ENCODE data around the gene SNAP47. TPM values are rescaled to one million over a fixed set of nuclear protein-coding genes. Genes with fewer than 3 reads are reported as not detected.

The SNAP47 gene
- total RNA-seq, 1 donor from 2014 or later, result 49.6 TPM

GRCh38 chr1:227781314-227781930 is 46.2 kb downstream of the SNAP47 start:
- DNase-seq (ENCODE audit: low read depth, low spot score), result no peak

DNA sequence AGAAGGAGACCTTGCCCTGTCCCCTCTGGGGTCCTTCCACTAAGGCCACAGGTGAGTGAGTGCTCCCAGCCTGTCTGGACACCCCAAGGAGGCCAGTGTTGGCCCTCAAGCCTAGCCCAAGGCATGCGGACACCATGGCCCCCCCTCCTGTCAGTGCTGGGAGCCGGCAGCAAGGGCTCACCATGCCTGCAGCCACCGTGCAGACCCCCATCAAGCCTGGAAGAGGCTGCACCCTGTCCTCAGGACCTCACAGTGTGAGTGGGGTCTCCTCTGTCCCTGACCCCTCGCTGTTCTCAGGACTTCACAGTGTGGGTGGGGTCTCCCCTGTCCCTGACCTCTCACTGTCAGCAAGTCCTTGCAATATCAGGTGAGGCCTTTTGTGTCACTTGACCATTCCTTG is 47.0 kb downstream of the SNAP47 start:
- DNase-seq (ENCODE audit: low read depth, low spot score), result no peak

- DNase-seq (ENCODE audit: low read depth, low spot score), result no peak
These were observed 50.0 kb downstream of the SNAP47 start for GRCh38 chr1:227785094-227785804.

DNA sequence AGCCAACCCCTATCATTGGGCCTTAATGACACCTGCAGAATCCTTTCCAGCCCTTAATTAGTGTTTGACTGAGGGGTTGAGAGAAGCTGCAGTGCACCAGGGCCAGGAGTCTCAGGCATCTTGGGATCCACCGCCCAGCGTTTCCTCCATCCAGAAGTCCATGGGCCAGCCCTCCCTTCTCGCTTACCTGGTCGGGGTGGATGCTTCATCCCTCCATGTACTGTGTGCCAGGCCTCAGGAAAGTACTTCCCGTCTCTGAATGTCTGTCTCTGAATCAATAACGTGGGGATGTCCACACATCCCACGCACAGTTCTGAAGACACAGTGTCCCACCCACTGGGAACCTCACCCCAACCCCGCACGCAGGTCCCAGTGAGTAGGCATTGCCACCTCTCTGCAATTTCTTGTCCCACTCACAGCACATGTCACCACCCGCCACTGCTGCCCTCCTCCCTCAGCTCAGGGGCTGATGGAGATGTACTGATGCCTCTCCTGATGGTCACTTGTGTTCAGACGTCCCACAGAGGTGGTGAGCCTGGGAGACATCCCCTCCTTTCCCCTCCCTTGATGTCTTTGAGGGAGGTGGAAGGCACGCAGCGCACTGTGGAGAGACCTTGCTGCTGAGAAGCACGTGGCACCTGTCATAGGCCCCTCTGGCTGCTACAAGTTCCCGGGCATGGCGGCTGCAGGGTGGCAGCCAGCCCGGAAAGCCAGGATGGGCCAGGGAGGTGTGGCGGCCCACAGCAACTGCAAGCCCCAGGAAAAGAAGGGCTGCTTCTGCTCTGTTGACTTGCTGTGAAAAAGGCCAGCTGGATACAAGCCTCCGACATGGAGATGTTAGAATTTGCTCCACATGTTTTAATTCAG is 50.8 kb downstream of the SNAP47 start:
- no peak for DNase-seq (ENCODE audit: low read depth, low spot score)

DNA sequence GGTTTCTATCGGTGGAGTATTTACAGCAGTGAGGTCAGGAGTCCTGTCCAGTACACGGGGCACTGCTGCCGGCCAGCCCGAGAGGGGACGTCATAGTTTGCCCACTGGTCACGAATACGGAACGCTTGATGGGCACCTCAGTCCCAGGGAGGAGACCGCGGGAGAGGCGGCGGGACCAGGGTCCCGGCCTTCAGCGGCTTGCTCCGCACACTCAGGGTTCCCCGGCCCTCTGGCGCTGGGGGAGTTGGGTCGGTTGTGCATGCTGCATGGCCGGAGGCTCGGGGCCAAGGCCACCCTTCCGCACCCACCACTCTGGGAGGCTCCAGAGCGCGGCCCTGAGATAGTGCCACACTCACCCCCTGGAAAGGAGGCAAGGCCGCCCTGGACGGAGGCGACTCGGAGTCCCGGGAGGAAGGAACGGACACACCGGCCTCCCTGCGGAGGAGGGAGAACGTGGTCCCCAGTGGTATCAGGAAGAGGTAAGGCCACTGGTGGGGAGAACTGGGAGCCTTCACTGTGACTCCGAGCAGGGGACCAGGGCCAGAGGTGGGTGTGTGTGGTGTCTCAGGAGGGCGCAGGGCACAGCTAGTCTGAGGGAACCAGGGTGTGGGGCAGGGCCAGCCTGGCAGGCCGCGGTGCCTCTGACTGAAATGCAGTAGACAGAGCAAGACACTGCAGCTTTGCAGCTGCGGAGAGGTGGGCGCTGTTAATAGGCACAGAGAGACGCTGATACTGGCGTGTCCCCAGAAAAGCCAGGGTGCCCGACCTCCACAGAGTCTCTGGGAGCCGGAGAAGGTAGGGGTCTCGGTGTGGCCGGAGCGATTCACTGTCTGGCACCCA is 51.7 kb downstream of the SNAP47 start:
- DNase-seq (ENCODE audit: low read depth, low spot score), result no peak

DNA sequence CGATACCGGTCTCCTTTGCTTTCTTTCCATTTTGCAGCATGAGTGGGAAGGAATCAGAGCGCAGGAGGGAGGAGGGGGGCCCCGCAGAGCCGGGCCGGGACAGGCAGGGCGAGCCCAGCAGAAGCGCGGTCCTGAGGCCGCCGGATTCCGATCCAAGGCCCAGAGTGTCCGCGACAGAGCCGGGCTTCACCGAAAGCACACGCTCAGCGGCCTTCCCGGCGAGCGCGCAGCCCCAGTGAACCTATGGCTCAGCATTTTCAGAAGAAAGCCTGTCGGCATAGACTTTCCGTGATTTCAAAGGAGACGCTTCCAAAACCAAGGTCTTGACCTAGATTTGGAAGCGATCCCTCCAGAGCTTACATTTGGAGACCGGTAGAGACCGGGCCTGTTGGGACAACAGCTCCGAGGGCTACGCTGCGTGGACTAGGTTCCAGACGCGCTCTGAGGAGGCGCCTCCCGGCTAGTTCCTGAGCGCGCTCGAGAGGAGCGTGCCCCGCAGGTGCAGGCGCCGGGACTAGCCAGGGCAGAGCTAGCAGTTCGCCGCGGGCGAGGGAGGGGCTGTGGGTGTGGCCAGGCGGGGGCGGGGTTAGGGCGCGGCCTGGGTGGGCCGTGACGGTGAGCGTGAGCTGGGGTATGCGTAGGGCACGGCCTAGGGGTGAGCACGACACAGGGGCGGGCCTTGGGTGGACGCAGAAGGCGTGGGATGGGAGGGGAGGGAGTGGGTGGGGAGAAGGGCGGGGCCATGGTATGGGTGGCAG is 52.5 kb downstream of the SNAP47 start:
- peak; percentile 66 for DNase-seq (ENCODE audit: low read depth, low spot score)

DNA sequence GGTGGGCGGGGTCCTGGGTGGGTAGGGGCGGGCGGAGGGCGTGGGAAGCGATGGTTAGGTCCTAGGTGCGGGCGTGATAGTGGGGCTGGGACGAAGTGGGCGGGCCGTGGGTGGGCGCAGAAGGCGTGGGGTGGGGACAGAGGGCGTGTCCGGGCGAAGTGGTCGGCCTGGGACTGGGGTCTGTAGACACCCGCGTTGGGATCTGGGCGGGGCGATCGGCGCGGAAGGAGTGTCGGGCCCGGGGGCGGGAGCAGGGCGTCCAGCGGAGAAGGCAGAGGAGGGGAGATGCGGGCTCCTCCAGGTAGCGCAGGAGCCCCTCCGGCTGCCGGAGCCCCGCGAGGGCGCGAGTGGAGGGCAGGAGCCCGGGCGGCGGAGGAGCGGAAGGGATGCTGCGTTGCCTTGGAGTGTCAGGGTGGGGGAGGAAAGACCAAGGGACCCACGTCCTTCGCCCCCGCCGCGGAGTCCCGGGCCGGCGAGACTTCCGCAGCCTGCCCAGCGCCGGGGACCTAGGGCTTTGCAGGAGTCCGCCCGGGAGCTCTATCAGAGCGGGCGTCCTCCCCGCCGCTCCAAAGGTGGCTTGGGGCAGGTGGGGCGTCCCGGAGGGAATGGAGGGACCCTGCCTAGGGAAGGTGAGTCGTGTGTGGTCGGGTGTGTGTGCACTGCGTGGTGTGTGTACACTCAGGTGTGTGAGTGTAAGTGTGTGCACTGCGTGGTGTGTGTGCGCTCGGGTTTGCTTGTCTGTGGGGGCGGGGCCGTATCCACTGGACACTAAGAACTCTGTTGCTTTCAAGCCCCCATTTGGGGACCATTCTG is 53.2 kb downstream of the SNAP47 start:
- DNase-seq (ENCODE audit: low read depth, low spot score), result no peak

DNA sequence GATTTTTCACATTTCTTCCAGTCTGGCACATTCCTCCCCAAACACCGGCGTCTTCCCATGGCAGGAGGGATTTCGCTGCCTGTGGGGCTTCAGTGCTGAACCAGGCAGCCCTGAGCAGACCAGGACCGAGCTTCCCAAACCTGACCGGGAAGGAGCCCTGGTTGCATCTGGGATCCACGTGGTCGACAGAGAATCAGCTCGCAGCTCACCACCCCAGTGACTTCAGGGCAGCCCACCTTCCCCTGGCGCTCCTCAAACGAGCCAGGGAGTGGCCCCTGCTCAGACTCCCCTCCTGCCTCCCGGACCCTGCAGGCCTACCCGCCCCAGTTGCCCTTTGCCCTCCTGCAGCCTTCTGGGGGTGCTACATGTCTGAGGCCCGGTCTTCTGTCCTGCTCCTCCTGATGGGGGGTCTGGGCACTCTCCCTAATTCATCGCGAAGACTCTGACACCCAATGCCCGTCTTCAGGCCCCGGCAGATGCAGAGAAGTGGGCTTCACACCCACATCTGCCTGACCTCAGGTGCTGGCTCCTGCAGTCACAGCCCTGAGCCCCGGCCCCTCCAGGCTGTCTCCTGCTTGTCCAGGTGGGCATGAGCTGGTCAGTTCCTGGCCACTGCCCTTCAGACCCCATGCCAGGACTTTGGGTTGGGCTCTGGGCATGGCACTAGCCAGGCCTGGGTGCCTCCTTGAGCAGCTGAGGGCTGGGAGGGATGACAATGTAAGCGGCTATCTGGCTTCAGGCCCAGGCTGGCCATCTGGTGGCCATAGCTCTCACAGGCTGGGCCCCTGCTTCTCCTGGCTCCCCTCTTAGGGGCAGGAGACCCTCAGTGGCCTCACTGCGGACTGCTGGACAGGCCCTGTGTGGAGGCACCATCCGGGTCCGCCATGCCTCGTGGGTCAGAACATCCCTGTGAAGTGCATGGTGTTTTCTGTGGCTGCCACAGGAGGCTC is 54.1 kb downstream of the SNAP47 start:
- DNase-seq (ENCODE audit: low read depth, low spot score), result no peak

DNA sequence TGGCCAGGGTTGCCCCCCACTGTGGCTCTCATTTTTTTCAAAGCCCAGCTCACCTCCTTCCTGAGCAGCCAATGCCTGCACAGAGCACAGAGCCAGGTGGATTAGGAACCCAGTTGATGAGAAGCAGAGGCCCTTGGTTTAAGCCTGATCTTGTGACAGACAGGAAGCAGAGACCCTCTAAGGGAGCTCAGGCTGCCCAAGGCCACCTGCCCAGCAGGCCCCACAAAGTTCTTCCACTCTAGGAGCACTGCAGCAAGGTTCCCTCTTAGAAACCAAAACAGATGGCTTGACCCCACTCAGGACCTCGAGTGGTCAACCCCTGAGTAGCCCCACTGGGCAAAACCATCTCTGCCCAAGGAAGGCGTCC is 54.8 kb downstream of the SNAP47 start:
- no peak for DNase-seq (ENCODE audit: low read depth, low spot score)

DNA sequence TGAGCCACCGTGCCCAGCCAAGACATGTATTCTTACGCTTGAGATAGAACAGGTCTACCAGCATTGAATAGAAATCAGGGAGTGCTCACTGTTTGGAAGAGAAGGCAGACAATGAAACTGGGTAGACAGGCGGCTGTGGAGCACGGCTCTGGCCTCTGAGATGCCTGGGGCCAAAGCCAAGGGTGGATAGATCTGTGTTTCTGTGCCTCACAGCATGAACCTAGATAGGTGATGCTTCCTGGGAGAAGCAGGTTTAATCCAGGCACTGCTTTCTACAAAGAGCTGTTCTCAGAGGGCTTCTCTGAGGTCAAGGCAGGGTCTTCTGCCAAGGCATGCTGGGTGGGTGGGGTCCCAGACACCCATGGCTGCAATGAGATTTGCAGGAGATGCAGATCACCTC is 55.6 kb downstream of the SNAP47 start:
- no peak for DNase-seq (ENCODE audit: low read depth, low spot score)

DNA sequence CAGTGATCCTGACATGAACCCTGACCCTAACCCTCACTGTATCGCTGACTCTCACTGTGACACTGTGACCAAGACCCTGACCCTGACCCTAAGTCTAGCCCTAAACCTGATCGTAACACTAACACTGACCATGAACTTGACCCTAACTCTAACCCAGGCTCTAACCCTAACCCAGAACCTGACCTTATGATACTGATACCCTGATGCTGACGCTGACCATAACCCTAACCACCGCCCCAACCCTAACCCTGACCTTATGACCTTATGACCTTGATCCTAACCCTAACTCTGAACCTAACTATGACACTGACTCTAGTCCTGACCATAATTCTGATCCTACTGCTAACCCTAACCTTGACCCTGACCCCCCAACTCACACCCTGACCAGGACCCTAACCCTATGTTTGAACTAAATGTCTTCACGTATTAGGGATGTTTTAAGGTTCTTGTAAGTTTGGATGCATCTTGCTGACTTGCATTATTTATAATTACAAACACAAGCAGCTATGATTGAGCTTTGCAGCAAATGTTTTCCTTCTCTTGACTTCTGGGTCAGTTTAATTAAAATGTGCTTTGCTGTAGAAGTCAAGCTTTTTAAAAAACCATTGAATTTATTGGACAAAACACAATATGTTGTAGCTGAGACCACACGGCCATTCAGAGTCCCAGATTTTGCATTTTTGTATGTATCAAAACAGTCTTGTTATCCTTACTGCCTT is 56.3 kb downstream of the SNAP47 start:
- no peak for DNase-seq (ENCODE audit: low read depth, low spot score)

DNA sequence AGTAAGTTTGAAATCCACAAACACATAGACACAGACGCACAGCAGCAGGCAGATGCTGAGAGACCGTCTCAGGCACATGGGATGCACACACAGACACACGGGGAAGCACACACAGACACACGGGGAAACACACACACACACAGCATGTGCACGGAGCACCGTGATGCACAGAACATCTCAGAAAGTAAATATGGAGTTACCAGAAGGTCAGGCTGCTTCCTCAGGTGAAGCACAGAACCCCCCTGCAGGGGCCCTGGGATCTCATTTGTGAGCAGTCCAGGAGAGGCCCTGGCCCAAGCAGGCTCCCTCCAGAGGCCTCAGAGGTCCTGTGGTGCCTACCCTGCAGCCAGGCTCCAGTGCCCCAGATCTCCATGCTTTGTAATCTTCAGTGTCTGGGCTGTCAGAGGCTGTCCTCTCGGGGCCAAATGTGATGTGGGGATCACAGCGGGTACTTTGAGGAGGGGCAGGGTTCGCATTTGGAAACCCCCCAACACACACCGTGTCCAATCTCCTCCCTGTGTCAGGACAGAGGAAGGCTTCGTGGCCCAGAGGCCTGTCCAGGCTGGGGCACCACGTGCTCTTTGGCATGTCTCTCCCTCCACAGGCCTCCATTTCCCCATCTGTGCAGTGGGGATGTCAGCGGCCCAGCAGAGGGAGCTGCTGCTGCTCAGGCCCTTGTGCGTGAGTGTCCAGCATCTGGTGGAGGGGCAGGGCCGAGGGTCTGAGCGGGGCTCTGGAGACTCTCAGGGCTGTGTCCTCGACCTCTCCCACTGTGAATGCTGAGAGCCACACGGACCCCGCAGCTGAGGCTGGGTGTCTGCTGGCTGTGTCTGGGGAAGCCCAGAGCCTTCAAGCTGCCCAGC is 57.2 kb downstream of the SNAP47 start:
- DNase-seq (ENCODE audit: low read depth, low spot score), result no peak

GRCh38 chr1:227793079-227793947 is 58.1 kb downstream of the SNAP47 start:
- DNase-seq (ENCODE audit: low read depth, low spot score), result no peak

DNA sequence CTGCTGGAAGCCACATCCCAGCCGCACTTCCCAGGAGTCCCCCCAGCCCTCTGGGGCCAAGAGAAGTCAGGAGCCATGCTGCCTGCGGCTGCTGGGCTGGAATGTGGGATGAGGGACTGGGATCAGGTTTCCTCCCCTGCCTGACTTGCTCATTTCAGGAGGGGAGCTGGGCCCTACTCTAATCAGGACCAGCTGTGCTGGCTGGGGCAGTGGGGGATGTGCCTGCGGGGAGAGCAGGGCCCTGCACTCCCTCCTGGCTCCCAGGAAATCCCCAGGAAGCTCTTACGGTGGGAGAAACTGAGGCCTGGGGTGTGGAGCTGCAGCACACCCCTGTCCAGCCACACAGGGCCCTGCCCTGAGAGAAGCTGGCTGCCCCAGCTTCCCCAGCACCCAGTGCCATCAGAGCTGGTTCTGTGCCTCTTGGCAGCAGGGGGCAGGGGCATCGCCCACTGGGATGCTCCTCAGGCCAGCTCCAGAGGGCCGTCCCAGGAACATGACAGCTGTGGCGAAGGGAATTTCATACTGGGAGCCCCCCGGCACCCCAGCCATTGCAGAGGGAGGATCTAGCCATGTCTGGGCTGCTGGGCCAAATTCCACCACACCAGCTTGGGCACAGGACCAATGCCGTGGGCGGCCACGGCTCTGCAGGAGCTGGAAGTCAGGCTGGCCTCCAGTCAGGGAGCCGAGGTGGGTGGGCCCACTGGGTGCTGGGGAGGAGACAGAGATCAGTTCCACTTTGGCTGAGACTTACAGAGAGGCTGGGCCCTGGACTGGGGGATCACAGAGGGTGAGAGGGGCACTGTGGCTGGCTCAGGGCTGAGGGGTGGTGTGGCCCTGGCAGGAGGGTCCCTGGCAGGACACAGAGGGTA is 58.9 kb downstream of the SNAP47 start:
- no peak for DNase-seq (ENCODE audit: low read depth, low spot score)

DNA sequence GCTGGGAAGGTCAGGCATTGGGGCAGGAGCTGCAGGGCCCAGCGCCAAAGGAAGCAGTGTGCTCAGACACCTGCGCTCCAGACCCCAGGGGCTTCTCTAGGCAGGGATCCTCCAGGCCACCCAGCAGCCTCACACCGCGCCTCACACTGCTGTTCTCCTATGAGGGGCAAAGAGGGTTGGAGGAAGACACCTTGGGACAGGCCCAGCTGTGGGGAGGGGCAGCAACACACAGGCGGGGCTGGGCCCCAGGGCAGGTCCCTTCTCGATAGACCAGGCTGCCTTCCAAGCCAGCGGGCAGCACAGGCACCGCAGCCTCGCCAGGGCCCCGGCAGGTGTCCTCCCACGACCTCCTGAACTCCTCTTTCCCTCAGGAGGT is 59.6 kb downstream of the SNAP47 start:
- DNase-seq (ENCODE audit: low read depth, low spot score), result no peak
